Inflammatory macrophage treated with lipopolysaccharide for 4 hours (primary cell): Measurements from ENCODE around the gene ZNF2.

Source experiments
- DNase-seq: peaks from one replicate; pipeline ENCODE4 v3.0.0-alpha.2; 2020

The ZNF2 gene

GRCh38 chr2:95207111-95207961 lies 41.7 kb downstream of the ZNF2 start, which contains the start of gene ZNF892:
ZNF892 (plus strand) TSS chr2:95207521; CDS start chr2:95207816, 295 bp downstream.
- DNase-seq, result peak; percentile 79

DNA sequence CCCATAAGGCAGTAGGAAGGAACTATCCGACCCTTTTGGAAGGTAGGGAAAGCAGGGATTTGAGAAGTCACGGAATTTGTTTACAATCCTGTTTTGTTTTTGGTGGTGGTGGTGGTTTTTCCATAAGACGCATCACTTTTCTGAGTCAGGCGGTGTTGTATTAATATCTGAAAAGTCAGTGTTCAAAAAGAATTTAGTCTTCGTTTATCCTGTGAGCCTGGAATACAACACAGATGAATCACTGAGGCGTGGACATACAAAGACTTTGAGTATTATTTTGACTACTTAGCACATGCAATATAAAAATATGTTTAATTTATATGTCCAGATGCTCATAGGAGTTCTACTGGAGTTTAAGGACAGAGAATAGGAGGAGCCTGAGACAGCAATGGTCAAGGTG lies 42.5 kb downstream of the ZNF2 start:
- no peak for DNase-seq

GRCh38 chr2:95215018-95215612 lies 49.5 kb downstream of the ZNF2 start:
- DNase-seq, result no peak

GRCh38 chr2:95220449-95220848 lies 54.8 kb downstream of the ZNF2 start:
- DNase-seq, result no peak

DNA sequence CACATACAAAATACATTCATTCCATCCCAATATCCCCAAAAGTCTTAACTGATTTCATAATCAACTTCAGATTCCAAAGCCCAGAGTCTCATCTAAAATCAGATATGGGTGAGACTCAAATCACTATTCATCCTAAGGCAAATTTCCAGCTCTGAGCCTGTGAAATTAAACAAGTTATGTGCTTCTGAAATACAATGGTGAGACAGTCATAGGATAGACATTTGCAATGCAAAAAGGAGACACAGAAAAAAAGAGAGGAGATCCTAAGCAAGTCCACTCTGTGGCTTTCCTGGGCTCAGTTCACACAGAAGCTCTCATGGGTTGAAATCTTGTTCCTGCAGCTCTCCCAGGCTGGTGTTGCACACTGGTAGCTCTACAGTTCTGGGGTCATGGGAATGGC lies 60.0 kb downstream of the ZNF2 start:
- DNase-seq, result no peak

- DNase-seq, result peak; percentile 54
Observed at GRCh38 chr2:95231723-95232122, 66.1 kb downstream of the ZNF2 start.

- DNase-seq, result no peak
Observed at GRCh38 chr2:95232232-95232631, 66.6 kb downstream of the ZNF2 start.
